Measurements from ENCODE around the gene BAZ2B. TPM values are rescaled to one million over a fixed set of nuclear protein-coding genes. Genes with fewer than 3 reads are reported as not detected.

The BAZ2B gene
- polyA plus RNA-seq, 1 of the 3 experiments (the other 2 are of a cell fraction): 10.2 TPM

- peaks cover 0 to 3% of the 10 kb centered on the region in 2 experiments; a peak in 1 of 4 replicates for H3K4me1 ChIP-seq (ENCODE audit: control insufficient read depth in 1 of 2, insufficient read depth in 2 of 2, low read depth in 1 of 2, low read length in 1 of 2)
- no peak overlapping the region for H2AFZ ChIP-seq (ENCODE audit: low read depth)
- H3K27me3 ChIP-seq (ENCODE audit: insufficient read depth): no peaks in the 10 kb centered on the region
- no peak overlapping the region for H3K9ac ChIP-seq
- no peak for TF ChIP-seq ZBTB33 (IDR thresholded peaks at IDR 0.05; ENCODE audit: borderline replicate concordance, low read depth)
- TF ChIP-seq MXI1 (IDR thresholded peaks at IDR 0.05; ENCODE audit: low read depth, low read length): no peak
- no peak for TF ChIP-seq POLR2AphosphoS5 (IDR thresholded peaks at IDR 0.05; ENCODE audit: low read depth, low read length)
- TF ChIP-seq SIN3A (IDR thresholded peaks at IDR 0.05; ENCODE audit: borderline replicate concordance, low read depth, low read length): no peak
- TF ChIP-seq RXRA (IDR thresholded peaks at IDR 0.05; ENCODE audit: borderline replicate concordance, low read depth): no peak
- TF ChIP-seq TCF12 (IDR thresholded peaks at IDR 0.05): no peak
- TF ChIP-seq, protein P1, sequence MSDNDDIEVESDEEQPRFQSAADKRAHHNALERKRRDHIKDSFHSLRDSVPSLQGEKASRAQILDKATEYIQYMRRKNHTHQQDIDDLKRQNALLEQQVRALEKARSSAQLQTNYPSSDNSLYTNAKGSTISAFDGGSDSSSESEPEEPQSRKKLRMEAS (IDR thresholded peaks at IDR 0.05; ENCODE audit: low read depth): no peak
- no peak for TF ChIP-seq SMC3 (IDR thresholded peaks at IDR 0.05; ENCODE audit: low read depth, low read length)
- TF ChIP-seq GATA2 (CRISPR knock-in tag; IDR thresholded peaks at IDR 0.05): no peak
- no peak for TF ChIP-seq JUND (IDR thresholded peaks at IDR 0.05)
- TF ChIP-seq MEF2A (IDR thresholded peaks at IDR 0.05; ENCODE audit: borderline replicate concordance, low read depth): no peak
- TF ChIP-seq FOXJ3 (CRISPR knock-in tag; IDR thresholded peaks at IDR 0.05): no peak
- ChIA-PET CTCF (no interaction called here), POLR2A (no interaction called here)
- H4K20me1 ChIP-seq (ENCODE audit: insufficient read depth): no peaks in the 10 kb centered on the region; the same call in 1 of the 2 replicates
- H3K9me3 ChIP-seq: no peaks in the 10 kb centered on the region
- DNase-seq: no peak
- H3K4me3 ChIP-seq (ENCODE audit: low read depth in 2 of 2, low read length in 1 of 2): no peak overlapping the region
- no peak overlapping the region for H3K4me2 ChIP-seq
- no peak overlapping the region for H3K27ac ChIP-seq (ENCODE audit: low read depth in 2 of 2, low read length in 1 of 2)
- H3F3A ChIP-seq (replicated peaks; ENCODE audit: insufficient read depth): no peaks in the 10 kb centered on the region
- H3K79me2 ChIP-seq (ENCODE audit: insufficient read depth): peaks cover 8% of the 10 kb centered on the region
- WGBS (ENCODE audit: low lambda C conversion rate): 95% methylated on average over 3 of the region's 3 CpGs
- no peaks in the 10 kb centered on the region for H3K36me3 ChIP-seq (replicated peaks in 1 of 2; ENCODE audit: control insufficient read depth in 1 of 2, insufficient read depth in 2 of 2, low read length in 1 of 2)
- H3K9me2 ChIP-seq: no peaks in the 10 kb centered on the region
These were observed 110.1 kb downstream of the BAZ2B start for GRCh38 chr2:159506202-159506601.

- peak; percentile 16; the same call in 1 of the 2 replicates for TF ChIP-seq TCF12 (IDR thresholded peaks at IDR 0.05)
- TF ChIP-seq FOSL2 (IDR thresholded peaks at IDR 0.05; ENCODE audit: borderline replicate concordance, low read depth): no peak; the same call in 1 of the 2 replicates
- no peak for TF ChIP-seq JUND (IDR thresholded peaks at IDR 0.05)
- 81% methylated on average over 1 of the region's 1 CpG for WGBS (ENCODE audit: low lambda C conversion rate)
These were observed 111.2 kb downstream of the BAZ2B start for GRCh38 chr2:159505196-159505595.

More at GRCh38 chr2:159505196-159505595, 111.2 kb downstream of the BAZ2B start:
- peak overlapping the region in 1 of 2 experiments; percentile 8; a peak in 1 of 4 replicates for H3K27ac ChIP-seq (ENCODE audit: low read depth in 2 of 2, low read length in 1 of 2)
- H3K9ac ChIP-seq: no peak overlapping the region
- no peaks in the 10 kb centered on the region for H3K36me3 ChIP-seq (replicated peaks in 1 of 2; ENCODE audit: control insufficient read depth in 1 of 2, insufficient read depth in 2 of 2, low read length in 1 of 2)
- CTCF ChIA-PET: interaction anchor here (0.9 to 1.1 kb wide), 2 partner anchors 20 to 63 kb away, joined by 3 to 4 read pairs; no protein-coding TSS in a partner anchor
- H3K27me3 ChIP-seq (ENCODE audit: insufficient read depth): no peaks in the 10 kb centered on the region
- POLR2A ChIA-PET: no interaction called here
- H3K4me3 ChIP-seq (ENCODE audit: low read depth in 2 of 2, low read length in 1 of 2): no peak overlapping the region
- no peaks in the 10 kb centered on the region; the same call in 1 of the 2 replicates for H4K20me1 ChIP-seq (ENCODE audit: insufficient read depth)
- H3K4me2 ChIP-seq: no peak overlapping the region
- H2AFZ ChIP-seq (ENCODE audit: low read depth): no peak overlapping the region
- H3F3A ChIP-seq (replicated peaks; ENCODE audit: insufficient read depth): no peaks in the 10 kb centered on the region
- peaks cover 0 to 3% of the 10 kb centered on the region in 2 experiments; a peak in 1 of 4 replicates for H3K4me1 ChIP-seq (ENCODE audit: control insufficient read depth in 1 of 2, insufficient read depth in 2 of 2, low read depth in 1 of 2, low read length in 1 of 2)
- peaks cover 8% of the 10 kb centered on the region for H3K79me2 ChIP-seq (ENCODE audit: insufficient read depth)
- no peaks in the 10 kb centered on the region for H3K9me3 ChIP-seq
- no peaks in the 10 kb centered on the region for H3K9me2 ChIP-seq
- DNase-seq: no peak
